ENCODE data around the gene MAP1S.

The MAP1S gene

GRCh38 chr19:17734146-17734545, 14.9 kb downstream of the MAP1S start:
- no peak for DNase-seq (ENCODE audit: extremely low read depth in 1 of 2, low read depth in 1 of 2)

- DNase-seq (ENCODE audit: extremely low read depth in 1 of 2, low read depth in 1 of 2): no peak
Observed at GRCh38 chr19:17735410-17735809, 16.1 kb downstream of the MAP1S start.

GRCh38 chr19:17737690-17738153, 18.4 kb downstream of the MAP1S start:
- no peak for DNase-seq (ENCODE audit: extremely low read depth in 1 of 2, low read depth in 1 of 2)

GRCh38 chr19:17739121-17739875, 20.0 kb downstream of the MAP1S start:
- no peak for DNase-seq (ENCODE audit: extremely low read depth in 1 of 2, low read depth in 1 of 2)

GRCh38 chr19:17741456-17741855, 22.2 kb downstream of the MAP1S start:
- no peak for DNase-seq (ENCODE audit: extremely low read depth in 1 of 2, low read depth in 1 of 2)

- DNase-seq (ENCODE audit: extremely low read depth in 1 of 2, low read depth in 1 of 2): no peak
Observed at GRCh38 chr19:17743874-17744580, 24.7 kb downstream of the MAP1S start.

GRCh38 chr19:17747205-17748098, 28.2 kb downstream of the MAP1S start:
- peak; percentile 78 to 91 for DNase-seq (ENCODE audit: extremely low read depth in 1 of 2, low read depth in 1 of 2)

- DNase-seq (ENCODE audit: extremely low read depth in 1 of 2, low read depth in 1 of 2): no peak
Observed at GRCh38 chr19:17748884-17749638, 29.8 kb downstream of the MAP1S start.

- DNase-seq (ENCODE audit: extremely low read depth in 1 of 2, low read depth in 1 of 2): no peak
Observed at GRCh38 chr19:17749912-17750317, 30.6 kb downstream of the MAP1S start.

- DNase-seq (ENCODE audit: extremely low read depth in 1 of 2, low read depth in 1 of 2): peak; percentile 71 to 79
Observed at GRCh38 chr19:17751103-17751911, 32.0 kb downstream of the MAP1S start, which contains the start of gene FCHO1. TSS of gene FCHO1 (plus strand) at chr19:17751477. CDS start at chr19:17755165, 3,688 bp downstream.

GRCh38 chr19:17751912-17752273, 32.6 kb downstream of the MAP1S start:
- DNase-seq (ENCODE audit: extremely low read depth in 1 of 2, low read depth in 1 of 2): no peak

GRCh38 chr19:17752865-17753639, 33.8 kb downstream of the MAP1S start:
- DNase-seq (ENCODE audit: extremely low read depth in 1 of 2, low read depth in 1 of 2): no peak

- DNase-seq (ENCODE audit: extremely low read depth in 1 of 2, low read depth in 1 of 2): no peak
Observed at GRCh38 chr19:17753976-17754375, 34.7 kb downstream of the MAP1S start.

GRCh38 chr19:17754634-17755442, 35.6 kb downstream of the MAP1S start:
- no peak for DNase-seq (ENCODE audit: extremely low read depth in 1 of 2, low read depth in 1 of 2)

- DNase-seq (ENCODE audit: extremely low read depth in 1 of 2, low read depth in 1 of 2): no peak
Observed at GRCh38 chr19:17755443-17755890, 36.2 kb downstream of the MAP1S start.

GRCh38 chr19:17755977-17756670, 36.8 kb downstream of the MAP1S start:
- peak in 1 of 2 donors; percentile 13 for DNase-seq (ENCODE audit: extremely low read depth in 1 of 2, low read depth in 1 of 2)

- no peak for DNase-seq (ENCODE audit: extremely low read depth in 1 of 2, low read depth in 1 of 2)
Observed at GRCh38 chr19:17757125-17757524, 37.8 kb downstream of the MAP1S start.

All from activated CD8-positive, alpha-beta memory T cell treated with anti-CD3 and anti-CD28 coated beads for 1 hour (primary cell).